Neural cell (in vitro differentiated cells): ENCODE measurements around the gene ROS1.

Source experiments
- EP300 ChIP-seq: fragments of 450-650 bp; conservative IDR thresholded peaks from 2 replicates; pipeline ENCODE4 v1.6.1; 2014; ENCODE audit warnings: antibody characterized with exemption, mild to moderate bottlenecking, moderate library complexity; ENCODE audit not compliant: poor library complexity, severe bottlenecking
- EZH2 ChIP-seq: fragments of 200-600, 300-800 bp; shearing (Covaris generic), sonication (generic); IDR thresholded peaks from 2 replicates; pipeline ENCODE4 v1.6.1; 2014; ENCODE audit warnings: antibody characterized with exemption, low read length, borderline replicate concordance, mild to moderate bottlenecking; ENCODE audit not compliant: insufficient read depth, poor library complexity, severe bottlenecking
- MXI1 ChIP-seq: fragments of 450-650 bp; conservative IDR thresholded peaks from 2 replicates; pipeline ENCODE4 v1.6.1; 2014; ENCODE audit warnings: antibody characterized with exemption, mild to moderate bottlenecking; ENCODE audit not compliant: poor library complexity, severe bottlenecking
- POLR2AphosphoS5 ChIP-seq: IDR thresholded peaks from 2 replicates; pipeline ENCODE4 v1.6.1; 2012
- SMC3 ChIP-seq: fragments of 450-650 bp; conservative IDR thresholded peaks from 2 replicates; pipeline ENCODE4 v1.6.1; 2014; ENCODE audit warnings: antibody characterized with exemption, mild to moderate bottlenecking, moderate library complexity; ENCODE audit not compliant: poor library complexity
- TF ChIP-seq, protein P1 (sequence below): fragments of 450-650 bp; IDR thresholded peaks from 2 replicates; pipeline ENCODE4 v1.5.1; 2014; ENCODE audit warnings: antibody characterized with exemption, mild to moderate bottlenecking, moderate library complexity; ENCODE audit not compliant: poor library complexity, severe bottlenecking

- TF ChIP-seq, protein P1, sequence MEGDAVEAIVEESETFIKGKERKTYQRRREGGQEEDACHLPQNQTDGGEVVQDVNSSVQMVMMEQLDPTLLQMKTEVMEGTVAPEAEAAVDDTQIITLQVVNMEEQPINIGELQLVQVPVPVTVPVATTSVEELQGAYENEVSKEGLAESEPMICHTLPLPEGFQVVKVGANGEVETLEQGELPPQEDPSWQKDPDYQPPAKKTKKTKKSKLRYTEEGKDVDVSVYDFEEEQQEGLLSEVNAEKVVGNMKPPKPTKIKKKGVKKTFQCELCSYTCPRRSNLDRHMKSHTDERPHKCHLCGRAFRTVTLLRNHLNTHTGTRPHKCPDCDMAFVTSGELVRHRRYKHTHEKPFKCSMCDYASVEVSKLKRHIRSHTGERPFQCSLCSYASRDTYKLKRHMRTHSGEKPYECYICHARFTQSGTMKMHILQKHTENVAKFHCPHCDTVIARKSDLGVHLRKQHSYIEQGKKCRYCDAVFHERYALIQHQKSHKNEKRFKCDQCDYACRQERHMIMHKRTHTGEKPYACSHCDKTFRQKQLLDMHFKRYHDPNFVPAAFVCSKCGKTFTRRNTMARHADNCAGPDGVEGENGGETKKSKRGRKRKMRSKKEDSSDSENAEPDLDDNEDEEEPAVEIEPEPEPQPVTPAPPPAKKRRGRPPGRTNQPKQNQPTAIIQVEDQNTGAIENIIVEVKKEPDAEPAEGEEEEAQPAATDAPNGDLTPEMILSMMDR = no peak
- TF ChIP-seq EP300 = no peak
- TF ChIP-seq POLR2AphosphoS5 = no peak
- no peak for TF ChIP-seq MXI1
- no peak for TF ChIP-seq EZH2
- no peak for TF ChIP-seq SMC3
Measured at GRCh38 chr6:117396228-117396627, 29.5 kb downstream of the ROS1 start.
